Trophoblast cell (in vitro differentiated cells and primary cell): ENCODE results near the gene RFX3.

Experiments used
- DNase-seq, 2 donors: peaks; one replicate each; pipeline ENCODE4 v3.0.0-alpha.2; 2016
- H2AFZ ChIP-seq: 2 replicates; pipeline ENCODE4 v1.6.1; 2013; ENCODE audit warnings: low read length, moderate library complexity, mild to moderate bottlenecking; ENCODE audit not compliant: insufficient read depth, poor library complexity
- H2AK5ac ChIP-seq: 2 replicates; pipeline ENCODE4 v1.6.1; 2013; ENCODE audit warnings: mild to moderate bottlenecking, low read length
- H2BK120ac ChIP-seq: 2 replicates; pipeline ENCODE4 v1.6.1; 2013; ENCODE audit warnings: low read length, mild to moderate bottlenecking, moderate library complexity; ENCODE audit not compliant: insufficient read depth, poor library complexity
- H2BK12ac ChIP-seq: 2 replicates; pipeline ENCODE4 v1.6.1; 2013; ENCODE audit warnings: mild to moderate bottlenecking, low read length, moderate library complexity
- H2BK5ac ChIP-seq: 2 replicates; pipeline ENCODE4 v1.6.1; 2013; ENCODE audit warnings: low read length, low read depth, moderate library complexity, mild to moderate bottlenecking; ENCODE audit not compliant: poor library complexity
- H3K14ac ChIP-seq: 2 replicates; pipeline ENCODE4 v1.6.1; 2013; ENCODE audit warnings: mild to moderate bottlenecking, low read length
- H3K18ac ChIP-seq: 2 replicates; pipeline ENCODE4 v1.6.1; 2013; ENCODE audit warnings: mild to moderate bottlenecking, low read length
- H3K23ac ChIP-seq: 2 replicates; pipeline ENCODE4 v1.6.1; 2013; ENCODE audit warnings: low read length
- H3K27ac ChIP-seq: 2 replicates; pipeline ENCODE4 v1.5.1; 2013; ENCODE audit warnings: low read depth, mild to moderate bottlenecking, inconsistent platforms, low read length, moderate library complexity
- H3K27me3 ChIP-seq: 2 replicates; pipeline ENCODE4 v1.6.1; 2013; ENCODE audit warnings: inconsistent platforms, mild to moderate bottlenecking, low read length, moderate library complexity; ENCODE audit not compliant: insufficient read depth
- H3K36me3 ChIP-seq, 2 experiments: 1 replicate in 1 of 2; 2 replicates in 1 of 2; pipeline ENCODE4 v1.6.1; 2013; ENCODE audit warnings: low read length in 2 of 2, mild to moderate bottlenecking in 2 of 2, moderate library complexity in 1 of 2; ENCODE audit not compliant: insufficient read depth in 2 of 2, control insufficient read depth in 1 of 2
- H3K4ac ChIP-seq: 2 replicates; pipeline ENCODE4 v1.6.1; 2013; ENCODE audit warnings: low read depth, mild to moderate bottlenecking, low read length, moderate library complexity
- H3K4me1 ChIP-seq, 2 experiments: 1 replicate in 1 of 2; 2 replicates in 1 of 2; pipeline ENCODE4 v1.6.1; 2013; ENCODE audit warnings: low read length in 2 of 2, mild to moderate bottlenecking in 2 of 2, moderate library complexity in 1 of 2; ENCODE audit not compliant: insufficient read depth in 2 of 2, control insufficient read depth in 1 of 2
- H3K4me2 ChIP-seq: 2 replicates; pipeline ENCODE4 v1.6.1; 2013; ENCODE audit warnings: inconsistent platforms, mild to moderate bottlenecking, low read length, moderate library complexity
- H3K4me3 ChIP-seq: 2 replicates; pipeline ENCODE4 v1.5.1; 2013; ENCODE audit warnings: mild to moderate bottlenecking, low read depth, low read length, inconsistent platforms
- H3K79me1 ChIP-seq: one replicate; pipeline ENCODE4 v1.6.1; 2013; ENCODE audit warnings: low read length
- H3K79me2 ChIP-seq: 2 replicates; pipeline ENCODE4 v1.6.1; 2013; ENCODE audit warnings: low read length, mild to moderate bottlenecking; ENCODE audit not compliant: control insufficient read depth, insufficient read depth, poor library complexity
- H3K9ac ChIP-seq: 2 replicates; pipeline ENCODE4 v1.6.1; 2013; ENCODE audit warnings: mild to moderate bottlenecking, low read length
- H3K9me3 ChIP-seq: 2 replicates; pipeline ENCODE4 v1.6.1; 2013; ENCODE audit warnings: low read depth, mild to moderate bottlenecking, control low read depth, inconsistent platforms, low read length; ENCODE audit not compliant: insufficient read depth
- H4K12ac ChIP-seq: 2 replicates; pipeline ENCODE4 v1.6.1; 2013; ENCODE audit warnings: low read depth, mild to moderate bottlenecking, low read length, moderate library complexity
- H4K8ac ChIP-seq: 2 replicates; pipeline ENCODE4 v1.6.1; 2013; ENCODE audit warnings: low read depth, mild to moderate bottlenecking, low read length, moderate library complexity
- H4K91ac ChIP-seq: one replicate; pipeline ENCODE4 v1.6.1; 2013; ENCODE audit warnings: low read depth, mild to moderate bottlenecking, low read length, moderate library complexity
- WGBS: extraction: QIAGEN DNeasy Blood & Tissue Kit; methylation state at CpG from one replicate; pipeline ENCODE4 v1.1.7; 2013; ENCODE audit warnings: missing lambda C conversion rate; ENCODE audit not compliant: insufficient read length, insufficient coverage; ENCODE audit errors: extremely low coverage; 5-methylcytosine and 5-hydroxymethylcytosine counted together

RFX3 gene

GRCh38 chr9:3419893-3420292, 105.9 kb downstream of the RFX3 start:
- H3K79me2 ChIP-seq, result no peaks in the 10 kb centered on the region
- H3K9ac ChIP-seq, result no peak overlapping the region
- H4K8ac ChIP-seq, result no peak overlapping the region
- no peak overlapping the region for H2BK12ac ChIP-seq
- no peaks in the 10 kb centered on the region for H3K36me3 ChIP-seq
- no peak overlapping the region for H3K4me3 ChIP-seq
- H3K14ac ChIP-seq, result no peak overlapping the region
- no peaks in the 10 kb centered on the region for H3K4me1 ChIP-seq
- no peak overlapping the region for H3K4me2 ChIP-seq
- no CpG with 5 or more reads among the region's 11 CpGs for WGBS
- H4K91ac ChIP-seq, result no peak overlapping the region
- DNase-seq, result no peak
- no peak overlapping the region for H2AK5ac ChIP-seq
- no peaks in the 10 kb centered on the region for H3K27me3 ChIP-seq
- no peak overlapping the region for H4K12ac ChIP-seq
- H3K9me3 ChIP-seq, result no peaks in the 10 kb centered on the region
- no peak overlapping the region for H2BK5ac ChIP-seq
- no peak overlapping the region for H3K27ac ChIP-seq
- H2BK120ac ChIP-seq, result no peak overlapping the region
- H3K23ac ChIP-seq, result no peak overlapping the region
- H3K79me1 ChIP-seq, result no peaks in the 10 kb centered on the region
- H3K18ac ChIP-seq, result no peak overlapping the region
- no peak overlapping the region for H2AFZ ChIP-seq
- H3K4ac ChIP-seq, result no peak overlapping the region

- H2AK5ac ChIP-seq, result no peak overlapping the region
- no peak overlapping the region for H2BK12ac ChIP-seq
- no peak overlapping the region for H3K18ac ChIP-seq
- H3K14ac ChIP-seq, result no peak overlapping the region
- no peaks in the 10 kb centered on the region for H3K27me3 ChIP-seq
- no peaks in the 10 kb centered on the region for H3K79me1 ChIP-seq
- H3K9ac ChIP-seq, result no peak overlapping the region
- H3K4me3 ChIP-seq, result no peak overlapping the region
- H3K79me2 ChIP-seq, result peaks cover 2% of the 10 kb centered on the region
- no peak overlapping the region for H4K91ac ChIP-seq
- no peak overlapping the region for H4K12ac ChIP-seq
- H3K9me3 ChIP-seq, result no peaks in the 10 kb centered on the region
- no peaks in the 10 kb centered on the region for H3K4me1 ChIP-seq
- no peak overlapping the region for H3K23ac ChIP-seq
- no peak overlapping the region for H2AFZ ChIP-seq
- no peak overlapping the region for H4K8ac ChIP-seq
- no peak overlapping the region for H3K27ac ChIP-seq
- H3K4me2 ChIP-seq, result no peak overlapping the region
- H3K4ac ChIP-seq, result no peak overlapping the region
- H2BK5ac ChIP-seq, result no peak overlapping the region
- no peak overlapping the region for H2BK120ac ChIP-seq
- no peaks in the 10 kb centered on the region for H3K36me3 ChIP-seq
- no peak for DNase-seq
Observed at GRCh38 chr9:3415906-3416305, 109.9 kb downstream of the RFX3 start.

GRCh38 chr9:3413984-3414383, 111.8 kb downstream of the RFX3 start:
- Histone ChIP-seq H4K12ac (no peak overlapping the region), H3K27me3 (no peaks in the 10 kb centered on the region), H3K9me3 (no peaks in the 10 kb centered on the region), H3K27ac (no peak overlapping the region), H3K14ac (no peak overlapping the region), H3K18ac (no peak overlapping the region), H2BK120ac (no peak overlapping the region), H3K36me3 (no peaks in the 10 kb centered on the region), H2AK5ac (no peak overlapping the region), H3K23ac (no peak overlapping the region), H4K8ac (no peak overlapping the region), H3K4ac (no peak overlapping the region), H3K9ac (no peak overlapping the region), H2AFZ (no peak overlapping the region), H3K4me2 (no peak overlapping the region), H2BK12ac (no peak overlapping the region), H3K79me1 (no peaks in the 10 kb centered on the region), H2BK5ac (no peak overlapping the region), H3K79me2 (peaks cover 2% of the 10 kb centered on the region), H3K4me3 (no peak overlapping the region), H3K4me1 (no peaks in the 10 kb centered on the region), H4K91ac (no peak overlapping the region)
- no peak for DNase-seq

GRCh38 chr9:3410461-3410860, 115.3 kb downstream of the RFX3 start:
- H4K8ac ChIP-seq, result no peak overlapping the region
- no peak overlapping the region for H4K12ac ChIP-seq
- no peaks in the 10 kb centered on the region for H3K27me3 ChIP-seq
- no peak overlapping the region for H3K4me3 ChIP-seq
- no peak overlapping the region for H3K18ac ChIP-seq
- H2BK12ac ChIP-seq, result no peak overlapping the region
- no peak overlapping the region for H3K14ac ChIP-seq
- no peak overlapping the region for H3K23ac ChIP-seq
- H2BK5ac ChIP-seq, result no peak overlapping the region
- WGBS, result no CpG with 5 or more reads among the region's 4 CpGs
- no peak overlapping the region for H3K4ac ChIP-seq
- H3K9ac ChIP-seq, result no peak overlapping the region
- no peaks in the 10 kb centered on the region for H3K36me3 ChIP-seq
- DNase-seq, result no peak
- no peak overlapping the region for H3K27ac ChIP-seq
- no peak overlapping the region for H2BK120ac ChIP-seq
- H3K9me3 ChIP-seq, result no peaks in the 10 kb centered on the region
- H4K91ac ChIP-seq, result no peak overlapping the region
- H2AK5ac ChIP-seq, result no peak overlapping the region
- H3K79me2 ChIP-seq, result peaks cover 2% of the 10 kb centered on the region
- no peak overlapping the region for H2AFZ ChIP-seq
- H3K4me1 ChIP-seq, result no peaks in the 10 kb centered on the region
- no peak overlapping the region for H3K4me2 ChIP-seq
- H3K79me1 ChIP-seq, result no peaks in the 10 kb centered on the region

GRCh38 chr9:3409453-3409852, 116.3 kb downstream of the RFX3 start:
- H3K4ac ChIP-seq, result no peak overlapping the region
- no peak overlapping the region for H2AK5ac ChIP-seq

More at GRCh38 chr9:3409453-3409852, 116.3 kb downstream of the RFX3 start:
- Histone ChIP-seq H3K4me2 (no peak overlapping the region), H3K4me3 (no peak overlapping the region), H3K14ac (no peak overlapping the region), H3K9me3 (no peaks in the 10 kb centered on the region), H2AFZ (no peak overlapping the region), H4K12ac (no peak overlapping the region), H3K4me1 (no peaks in the 10 kb centered on the region), H3K27me3 (no peaks in the 10 kb centered on the region), H4K8ac (no peak overlapping the region), H3K9ac (no peak overlapping the region), H3K18ac (no peak overlapping the region), H3K79me2 (peaks cover 2% of the 10 kb centered on the region), H3K23ac (no peak overlapping the region), H3K79me1 (no peaks in the 10 kb centered on the region), H2BK5ac (no peak overlapping the region), H3K36me3 (no peaks in the 10 kb centered on the region), H2BK12ac (no peak overlapping the region), H2BK120ac (no peak overlapping the region), H3K27ac (no peak overlapping the region), H4K91ac (no peak overlapping the region)
- WGBS, result no CpG with 5 or more reads among the region's 1 CpG
- no peak for DNase-seq
